ENCODE data around the gene SBF2. TPM values are rescaled to one million over a fixed set of nuclear protein-coding genes. Genes with fewer than 3 reads are reported as not detected.
"Not testable (repeated sequence)": the region's sequence is repeated elsewhere in the genome, so short reads cannot be mapped to it uniquely, and the experiment has no call there.

The SBF2 gene
- total and polyA plus RNA-seq, 2 of the 13 experiments (the other 11 are each of a cell fraction or from before 2014, with no cell fraction given), result 24.0 to 45.8 TPM

- TF ChIP-seq ZHX2 (IDR thresholded peaks at IDR 0.05; ENCODE audit: low read depth) (0 out of 2 replicates have a peak, but pooled peaks have one; percentile 35), ZNF607 (CRISPR knock-in tag; IDR thresholded peaks at IDR 0.05; ENCODE audit: borderline replicate concordance) (peak; percentile 72; the same call in 1 of the 2 replicates), HIC2 (CRISPR knock-in tag; IDR thresholded peaks at IDR 0.05; ENCODE audit: low read depth) (peak; percentile 88), TFAP4 (IDR thresholded peaks at IDR 0.05; ENCODE audit: borderline replicate concordance, low read depth) (peak; percentile 56; the same call in 1 of the 2 replicates), LCORL (CRISPR knock-in tag; IDR thresholded peaks at IDR 0.05) (peak; percentile 76; the same call in 1 of the 2 replicates), ZNF709 (CRISPR knock-in tag; IDR thresholded peaks at IDR 0.05) (peak; percentile 74), HDAC2 (CRISPR knock-in tag; IDR thresholded peaks at IDR 0.05) (peak; percentile 66; the same call in 1 of the 2 replicates), NR2C2 (CRISPR knock-in tag; IDR thresholded peaks at IDR 0.05; ENCODE audit: borderline replicate concordance) (peak; percentile 27; the same call in 1 of the 2 replicates), HNF1A (CRISPR knock-in tag; IDR thresholded peaks at IDR 0.05; ENCODE audit: borderline replicate concordance) (peak; percentile 51; the same call in 1 of the 2 replicates), ZNF331 (CRISPR knock-in tag; IDR thresholded peaks at IDR 0.05) (peak; percentile 61; the same call in 1 of the 2 replicates)
- not testable (repeated sequence) for TF ChIP-seq ZHX2 (CRISPR knock-in tag; IDR thresholded peaks at IDR 0.05; ENCODE audit: borderline replicate concordance); LCORL (IDR thresholded peaks at IDR 0.05); HNF1A (IDR thresholded peaks at IDR 0.05; ENCODE audit: low read depth)
Measured at GRCh38 chr11:9930562-9931331, 363.3 kb downstream of the SBF2 start (continued).
